DLD1 (cell line): Measurements from ENCODE around the gene CARD10.

Experiments used
- in situ Hi-C: cut with HindIII; loops from 2 replicates; pipeline ENCODE4 v1.10.0; 2017; ENCODE audit warnings: low sequenced_read_pairs

The CARD10 gene

GRCh38 chr22:37519268-37520195 lies at the start of gene CARD10:
Gene CARD10 (minus strand): TSS chr22:37519415. CDS start chr22:37519200, 215 bp downstream.
- in situ Hi-C loops: no loop called here

GRCh38 chr22:37568448-37569008 lies 49.3 kb upstream of the CARD10 start:
- in situ Hi-C loops: no loop called here

GRCh38 chr22:37568012-37568411 lies 48.8 kb upstream of the CARD10 start:
- in situ Hi-C loops: no loop called here

GRCh38 chr22:37566903-37567798 lies 47.9 kb upstream of the CARD10 start:
- in situ Hi-C loops: no loop called here

- in situ Hi-C loops: no loop called here
Measured at GRCh38 chr22:37566329-37566837, 47.2 kb upstream of the CARD10 start.

- in situ Hi-C loops: no loop called here
Measured at GRCh38 chr22:37565830-37566229, 46.6 kb upstream of the CARD10 start.

- in situ Hi-C loops: no loop called here
Measured at GRCh38 chr22:37564111-37564711, 45.0 kb upstream of the CARD10 start.

GRCh38 chr22:37563153-37564081 lies 44.2 kb upstream of the CARD10 start:
- in situ Hi-C loops: no loop called here

GRCh38 chr22:37562049-37562875 lies 43.0 kb upstream of the CARD10 start:
- in situ Hi-C loops: no loop called here

GRCh38 chr22:37561212-37562048 lies 42.2 kb upstream of the CARD10 start:
- in situ Hi-C loops: no loop called here

- in situ Hi-C loops: no loop called here
Measured at GRCh38 chr22:37560608-37561211, 41.5 kb upstream of the CARD10 start.

- in situ Hi-C loops: no loop called here
Measured at GRCh38 chr22:37559901-37560607, 40.8 kb upstream of the CARD10 start, which contains the start of gene CDC42EP1. Gene CDC42EP1 (plus strand): TSS chr22:37560480. CDS start chr22:37566350, 5,870 bp downstream.

GRCh38 chr22:37559521-37559900 lies 40.3 kb upstream of the CARD10 start:
- in situ Hi-C loops: no loop called here

GRCh38 chr22:37558815-37559214 lies 39.6 kb upstream of the CARD10 start:
- in situ Hi-C loops: no loop called here

GRCh38 chr22:37557321-37558001 lies 38.2 kb upstream of the CARD10 start:
- in situ Hi-C loops: no loop called here

GRCh38 chr22:37556710-37557109 lies 37.5 kb upstream of the CARD10 start:
- in situ Hi-C loops: no loop called here
